22Rv1 (cell line): ENCODE measurements around the gene EGFR.
A peak's percentile ranks its signal among the peaks of the same experiment; 100 is the strongest.

Experiments
- H3K27ac ChIP-seq: fragments of 450-650 bp; 2 replicates; pipeline ENCODE4 v1.5.1; 2017
- ZFX ChIP-seq: fragments of 450-650 bp; IDR thresholded peaks from 2 replicates; pipeline ENCODE4 v1.6.1; 2017; ENCODE audit warnings: antibody characterized with exemption, borderline replicate concordance
- TF ChIP-seq, protein P1 (sequence below): fragments of 450-650 bp; IDR thresholded peaks from 2 replicates; pipeline ENCODE4 v1.5.1; 2017; ENCODE audit warnings: mild to moderate bottlenecking

The EGFR gene

DNA sequence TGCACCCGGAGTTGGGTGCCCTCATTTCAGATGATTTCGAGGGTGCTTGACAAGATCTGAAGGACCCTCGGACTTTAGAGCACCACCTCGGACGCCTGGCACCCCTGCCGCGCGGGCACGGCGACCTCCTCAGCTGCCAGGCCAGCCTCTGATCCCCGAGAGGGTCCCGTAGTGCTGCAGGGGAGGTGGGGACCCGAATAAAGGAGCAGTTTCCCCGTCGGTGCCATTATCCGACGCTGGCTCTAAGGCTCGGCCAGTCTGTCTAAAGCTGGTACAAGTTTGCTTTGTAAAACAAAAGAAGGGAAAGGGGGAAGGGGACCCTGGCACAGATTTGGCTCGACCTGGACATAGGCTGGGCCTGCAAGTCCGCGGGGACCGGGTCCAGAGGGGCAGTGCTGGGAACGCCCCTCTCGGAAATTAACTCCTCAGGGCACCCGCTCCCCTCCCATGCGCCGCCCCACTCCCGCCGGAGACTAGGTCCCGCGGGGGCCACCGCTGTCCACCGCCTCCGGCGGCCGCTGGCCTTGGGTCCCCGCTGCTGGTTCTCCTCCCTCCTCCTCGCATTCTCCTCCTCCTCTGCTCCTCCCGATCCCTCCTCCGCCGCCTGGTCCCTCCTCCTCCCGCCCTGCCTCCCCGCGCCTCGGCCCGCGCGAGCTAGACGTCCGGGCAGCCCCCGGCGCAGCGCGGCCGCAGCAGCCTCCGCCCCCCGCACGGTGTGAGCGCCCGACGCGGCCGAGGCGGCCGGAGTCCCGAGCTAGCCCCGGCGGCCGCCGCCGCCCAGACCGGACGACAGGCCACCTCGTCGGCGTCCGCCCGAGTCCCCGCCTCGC lies at the start of gene EGFR:
EGFR (plus strand) TSS at position 657 of the 830 bp plus-strand sequence. CDS start 261 bp downstream, outside the sequence.
- TF ChIP-seq ZFX, result no peak
- TF ChIP-seq, protein P1, sequence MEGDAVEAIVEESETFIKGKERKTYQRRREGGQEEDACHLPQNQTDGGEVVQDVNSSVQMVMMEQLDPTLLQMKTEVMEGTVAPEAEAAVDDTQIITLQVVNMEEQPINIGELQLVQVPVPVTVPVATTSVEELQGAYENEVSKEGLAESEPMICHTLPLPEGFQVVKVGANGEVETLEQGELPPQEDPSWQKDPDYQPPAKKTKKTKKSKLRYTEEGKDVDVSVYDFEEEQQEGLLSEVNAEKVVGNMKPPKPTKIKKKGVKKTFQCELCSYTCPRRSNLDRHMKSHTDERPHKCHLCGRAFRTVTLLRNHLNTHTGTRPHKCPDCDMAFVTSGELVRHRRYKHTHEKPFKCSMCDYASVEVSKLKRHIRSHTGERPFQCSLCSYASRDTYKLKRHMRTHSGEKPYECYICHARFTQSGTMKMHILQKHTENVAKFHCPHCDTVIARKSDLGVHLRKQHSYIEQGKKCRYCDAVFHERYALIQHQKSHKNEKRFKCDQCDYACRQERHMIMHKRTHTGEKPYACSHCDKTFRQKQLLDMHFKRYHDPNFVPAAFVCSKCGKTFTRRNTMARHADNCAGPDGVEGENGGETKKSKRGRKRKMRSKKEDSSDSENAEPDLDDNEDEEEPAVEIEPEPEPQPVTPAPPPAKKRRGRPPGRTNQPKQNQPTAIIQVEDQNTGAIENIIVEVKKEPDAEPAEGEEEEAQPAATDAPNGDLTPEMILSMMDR, result no peak
- H3K27ac ChIP-seq, result peak within 1 kb of the TSS; percentile 50

DNA sequence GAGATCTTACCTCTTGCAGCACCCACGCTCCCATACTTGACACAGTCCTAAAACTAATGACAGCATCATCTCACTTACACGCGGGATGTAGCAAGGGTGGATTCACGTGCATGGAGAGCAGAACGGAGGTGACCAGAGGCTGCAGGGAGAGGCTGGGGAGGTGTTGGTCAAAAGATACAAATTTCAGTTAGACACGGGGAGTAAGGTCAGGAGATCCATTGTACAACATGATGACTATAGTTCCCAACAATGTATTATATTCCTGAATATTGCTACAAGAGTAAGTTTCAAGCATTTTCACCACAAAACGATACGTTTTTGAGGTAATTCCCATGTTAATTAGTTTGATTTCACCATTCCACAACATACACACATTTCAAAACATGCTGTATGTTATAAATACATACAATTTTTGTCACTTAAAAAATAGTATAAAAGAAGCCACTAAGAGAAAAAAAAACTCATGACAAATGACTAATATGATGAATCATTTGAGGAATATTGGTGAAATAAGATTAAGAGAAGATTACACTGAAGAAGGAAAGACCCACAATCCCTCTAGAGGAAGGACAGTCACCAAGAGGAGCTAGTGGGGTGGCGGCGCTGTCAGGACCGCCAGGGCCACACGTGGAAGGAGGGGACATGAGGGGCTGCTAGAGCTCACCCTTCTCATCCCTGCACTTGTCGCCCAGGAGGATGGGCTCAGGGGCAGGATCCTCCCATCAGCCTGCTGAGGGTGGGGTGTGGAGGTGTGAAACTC lies 49.4 kb upstream of the EGFR start:
- H3K27ac ChIP-seq, result no peak overlapping the region
- TF ChIP-seq, protein P1, result no peak

DNA sequence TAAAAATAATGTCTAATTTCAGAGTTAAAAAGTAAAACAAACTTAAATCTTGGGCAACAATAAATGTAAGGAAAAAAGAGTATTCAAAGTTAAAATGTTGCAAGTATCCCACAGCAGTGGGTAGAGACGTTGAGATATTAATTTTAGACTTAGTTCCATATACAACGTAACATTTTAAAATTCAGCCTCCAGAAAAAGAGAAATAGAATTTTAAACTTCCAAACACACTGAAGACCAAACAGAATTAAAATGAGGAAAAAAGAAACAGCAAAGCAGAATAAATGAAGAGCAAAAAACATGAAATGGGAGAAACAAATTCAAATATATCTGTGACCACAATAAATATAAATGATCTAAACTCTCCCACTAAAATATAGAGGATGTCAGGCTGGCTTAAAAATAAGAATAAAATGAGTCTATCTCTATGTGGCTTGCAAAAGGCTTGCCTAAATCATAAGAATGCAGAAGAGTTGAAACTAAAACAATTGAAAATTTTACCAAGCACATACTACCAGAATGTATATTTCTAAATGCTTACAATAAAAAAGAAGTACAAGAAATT lies 46.0 kb upstream of the EGFR start:
- TF ChIP-seq, protein P1, result no peak
- TF ChIP-seq ZFX, result no peak
- no peak overlapping the region for H3K27ac ChIP-seq

DNA sequence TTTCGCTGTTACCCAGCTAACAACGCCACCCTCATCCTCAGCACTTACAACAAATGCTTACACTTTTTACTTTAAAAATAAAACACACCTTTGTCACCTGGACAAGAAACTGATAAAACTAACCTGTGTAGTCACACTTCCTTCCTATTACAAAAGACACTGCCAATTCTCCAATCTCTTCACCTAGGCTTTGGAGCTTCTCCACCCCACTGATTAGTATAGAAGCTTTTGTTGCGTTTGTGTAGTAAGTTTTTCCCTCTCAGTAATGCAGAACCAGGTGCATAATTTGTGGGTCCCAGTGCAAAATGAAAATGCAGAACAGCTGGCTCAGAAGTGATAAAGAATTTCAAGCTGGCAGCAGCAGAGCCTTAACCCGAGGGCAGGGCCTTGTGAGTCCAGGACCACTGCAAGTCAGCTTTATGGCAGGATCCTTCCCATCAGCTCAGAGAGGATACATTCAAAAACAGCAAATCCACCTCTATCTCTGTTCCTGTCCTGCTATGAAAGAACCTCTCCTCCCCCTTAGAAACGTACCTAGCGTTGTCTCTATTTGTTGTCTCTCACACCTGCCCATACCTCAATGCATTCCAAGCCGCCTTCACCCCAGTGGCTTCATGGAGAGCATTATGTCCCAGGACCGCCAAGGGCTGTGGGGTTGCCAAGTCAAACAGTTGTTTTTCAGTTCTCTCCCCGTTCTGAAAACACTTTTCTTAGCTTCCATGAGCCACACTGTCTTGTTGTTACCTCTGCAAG lies 40.3 kb upstream of the EGFR start:
- H3K27ac ChIP-seq, result no peak overlapping the region
- TF ChIP-seq ZFX, result no peak
- TF ChIP-seq, protein P1, result no peak

DNA sequence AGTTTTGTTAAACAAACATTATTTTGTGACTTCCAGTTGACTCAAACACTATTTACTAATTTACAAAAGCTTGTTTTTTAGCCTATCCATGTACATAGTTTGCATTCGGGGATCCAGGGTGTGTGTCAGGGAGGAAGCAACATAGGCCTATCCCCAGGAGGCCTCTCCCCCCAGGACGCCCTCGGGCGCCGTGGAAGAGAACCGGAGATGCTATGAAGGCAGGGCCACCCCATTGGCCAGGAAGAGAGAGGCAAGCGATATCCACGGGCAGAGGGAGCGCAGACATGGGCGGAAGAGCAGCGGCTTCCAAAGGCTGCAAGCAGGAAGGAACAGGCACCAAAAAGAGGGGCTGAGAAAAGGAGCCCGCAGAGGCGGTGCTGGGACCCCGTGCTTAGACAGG lies 38.3 kb upstream of the EGFR start:
- no peak for TF ChIP-seq ZFX
- TF ChIP-seq, protein P1, result no peak
- H3K27ac ChIP-seq, result no peak overlapping the region

DNA sequence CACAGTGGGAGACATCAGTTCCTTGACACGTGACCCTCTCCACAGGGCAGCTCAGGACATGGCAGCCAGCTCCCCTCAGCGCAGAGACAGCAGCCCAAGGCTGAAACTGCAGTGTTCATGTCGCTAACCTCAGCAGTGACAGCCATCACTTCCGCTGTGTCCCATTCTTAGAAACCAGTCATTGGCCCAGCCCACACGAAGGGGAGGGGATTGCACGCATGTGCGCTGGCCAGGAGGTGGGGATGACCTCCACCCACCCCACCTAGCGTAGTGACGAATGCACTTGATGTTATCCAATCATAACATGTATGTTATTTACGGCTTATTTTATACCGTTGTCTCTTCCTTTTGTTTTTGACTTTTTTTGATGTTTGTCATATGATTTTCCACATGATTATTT lies 36.9 kb upstream of the EGFR start:
- no peak overlapping the region for H3K27ac ChIP-seq
- no peak for TF ChIP-seq ZFX
- TF ChIP-seq, protein P1, result no peak
